Upper lobe of left lung (tissue), 4 donors: ENCODE measurements around the gene APP.

Experiments used
- POLR2AphosphoS5 ChIP-seq, 2 donors: sonication (generic); formaldehyde crosslinking; IDR thresholded peaks; one replicate each; pipeline ENCODE4 v1.5.1; 2017; ENCODE audit warnings: antibody characterized with exemption in 2 of 2
- TF ChIP-seq, protein P1 (sequence below), 6 experiments: fragments of 450-650 bp in 4 of 6; fragments of 200-600 bp in 2 of 6; sonication (generic) in 2 of 6; IDR thresholded peaks; one replicate each; pipeline ENCODE4 v1.5.1; 2016 to 2019; ENCODE audit warnings: antibody characterized with exemption in 6 of 6

DNA sequence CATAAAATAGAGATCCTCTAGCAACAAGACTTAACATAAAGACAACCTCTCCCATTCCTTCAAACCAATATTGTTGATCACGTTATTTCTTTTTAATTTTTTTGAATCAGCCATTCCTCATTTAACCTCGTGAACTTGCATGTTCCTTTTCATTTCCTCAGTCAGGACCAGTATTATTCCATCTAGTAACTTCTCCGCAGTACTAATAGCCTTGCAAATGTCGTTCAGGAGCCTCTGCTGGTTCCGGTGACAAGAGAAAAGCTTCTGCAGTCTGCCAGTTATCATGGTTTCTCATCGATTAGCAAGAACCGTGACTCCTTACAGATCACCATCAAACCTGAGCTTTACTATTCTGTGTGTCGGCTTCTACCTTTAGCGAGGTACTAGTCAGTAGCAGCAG lies 3.0 kb downstream of the APP start:
- no peak for TF ChIP-seq POLR2AphosphoS5 (IDR thresholded peaks at IDR 0.05)
- TF ChIP-seq, protein P1, sequence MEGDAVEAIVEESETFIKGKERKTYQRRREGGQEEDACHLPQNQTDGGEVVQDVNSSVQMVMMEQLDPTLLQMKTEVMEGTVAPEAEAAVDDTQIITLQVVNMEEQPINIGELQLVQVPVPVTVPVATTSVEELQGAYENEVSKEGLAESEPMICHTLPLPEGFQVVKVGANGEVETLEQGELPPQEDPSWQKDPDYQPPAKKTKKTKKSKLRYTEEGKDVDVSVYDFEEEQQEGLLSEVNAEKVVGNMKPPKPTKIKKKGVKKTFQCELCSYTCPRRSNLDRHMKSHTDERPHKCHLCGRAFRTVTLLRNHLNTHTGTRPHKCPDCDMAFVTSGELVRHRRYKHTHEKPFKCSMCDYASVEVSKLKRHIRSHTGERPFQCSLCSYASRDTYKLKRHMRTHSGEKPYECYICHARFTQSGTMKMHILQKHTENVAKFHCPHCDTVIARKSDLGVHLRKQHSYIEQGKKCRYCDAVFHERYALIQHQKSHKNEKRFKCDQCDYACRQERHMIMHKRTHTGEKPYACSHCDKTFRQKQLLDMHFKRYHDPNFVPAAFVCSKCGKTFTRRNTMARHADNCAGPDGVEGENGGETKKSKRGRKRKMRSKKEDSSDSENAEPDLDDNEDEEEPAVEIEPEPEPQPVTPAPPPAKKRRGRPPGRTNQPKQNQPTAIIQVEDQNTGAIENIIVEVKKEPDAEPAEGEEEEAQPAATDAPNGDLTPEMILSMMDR (IDR thresholded peaks at IDR 0.05), result no peak
